K562 (cell line): ENCODE measurements around the gene IFNA6.

Experiments used
- CHD1 ChIP-seq: fragments of 200-600 bp; sonication (generic); IDR thresholded peaks from one replicate; pipeline ENCODE4 v1.6.1; 2012; ENCODE audit warnings: mild to moderate bottlenecking, moderate library complexity, low read length, inconsistent platforms
- GTF2A2 ChIP-seq: IDR thresholded peaks from 2 replicates; pipeline ENCODE4 v1.6.1; 2016; ENCODE audit warnings: mild to moderate bottlenecking, missing genetic modification characterization, missing compliant biosample characterization
- MLX ChIP-seq, 2 experiments: fragments of 450-650 bp in 1 of 2; sonication (generic) in 1 of 2; formaldehyde crosslinking; conservative IDR thresholded peaks; 2 replicates each; pipeline versions ENCODE4 v1.4.0 to v1.8.1; 2020 to 2022; ENCODE audit warnings: mild to moderate bottlenecking in 1 of 2, missing genetic modification reagents in 1 of 2
- MXI1 ChIP-seq: IDR thresholded peaks from 2 replicates; pipeline ENCODE4 v1.6.1; 2011; ENCODE audit warnings: low read depth, mild to moderate bottlenecking, improper control_type of control experiment, low read length
- MYC ChIP-seq, 2 experiments: fragments of 250-450 bp in 1 of 2; sonication (Bioruptor Pico) in 1 of 2; IDR thresholded peaks; 2 replicates each; pipeline versions ENCODE4 v1.5.1 to v1.6.1; 2012 to 2021; ENCODE audit warnings: low read depth in 2 of 2, borderline replicate concordance in 1 of 2, improper control_type of control experiment in 1 of 2, low read length in 1 of 2, mild to moderate bottlenecking in 1 of 2, moderate library complexity in 1 of 2
- RFX1 ChIP-seq: fragments of 450-650 bp; IDR thresholded peaks from 2 replicates; pipeline ENCODE4 v1.6.1; 2016; ENCODE audit warnings: mild to moderate bottlenecking, moderate library complexity
- RREB1 ChIP-seq: fragments of 250-450 bp; sonication (Bioruptor Pico); IDR thresholded peaks from 2 replicates; pipeline ENCODE4 v1.4.0; 2020
- SMARCA5 ChIP-seq: fragments of 450-650 bp; IDR thresholded peaks from 2 replicates; pipeline ENCODE4 v1.6.1; 2016
- TBP ChIP-seq: optimal IDR thresholded peaks from 2 replicates; pipeline ENCODE3; 2011; ENCODE audit warnings: low read depth, low read length, improper control_type of control experiment
- TCF7 ChIP-seq: sonication (generic); IDR thresholded peaks from 2 replicates; pipeline ENCODE4 v1.6.1; 2016; ENCODE audit warnings: antibody characterized with exemption, borderline replicate concordance
- TSHZ1 ChIP-seq: fragments of 250-450 bp; sonication (Bioruptor Pico); IDR thresholded peaks from 2 replicates; pipeline ENCODE4 v1.4.0; 2020; ENCODE audit warnings: mild to moderate bottlenecking, moderate library complexity
- TF ChIP-seq, protein P1 (sequence below), 3 experiments: IDR thresholded peaks in 2 of 3; conservative IDR thresholded peaks in 1 of 3; 2 replicates each; pipeline ENCODE4 v1.5.1; 2011 to 2012; ENCODE audit warnings: low read length in 3 of 3, mild to moderate bottlenecking in 3 of 3, control low read depth in 2 of 3, improper control_type of control experiment in 1 of 3, inconsistent platforms in 1 of 3, low read depth in 1 of 3, mixed read lengths in 1 of 3, moderate library complexity in 1 of 3; ENCODE audit not compliant: insufficient read depth in 2 of 3

- TF ChIP-seq, protein P1, sequence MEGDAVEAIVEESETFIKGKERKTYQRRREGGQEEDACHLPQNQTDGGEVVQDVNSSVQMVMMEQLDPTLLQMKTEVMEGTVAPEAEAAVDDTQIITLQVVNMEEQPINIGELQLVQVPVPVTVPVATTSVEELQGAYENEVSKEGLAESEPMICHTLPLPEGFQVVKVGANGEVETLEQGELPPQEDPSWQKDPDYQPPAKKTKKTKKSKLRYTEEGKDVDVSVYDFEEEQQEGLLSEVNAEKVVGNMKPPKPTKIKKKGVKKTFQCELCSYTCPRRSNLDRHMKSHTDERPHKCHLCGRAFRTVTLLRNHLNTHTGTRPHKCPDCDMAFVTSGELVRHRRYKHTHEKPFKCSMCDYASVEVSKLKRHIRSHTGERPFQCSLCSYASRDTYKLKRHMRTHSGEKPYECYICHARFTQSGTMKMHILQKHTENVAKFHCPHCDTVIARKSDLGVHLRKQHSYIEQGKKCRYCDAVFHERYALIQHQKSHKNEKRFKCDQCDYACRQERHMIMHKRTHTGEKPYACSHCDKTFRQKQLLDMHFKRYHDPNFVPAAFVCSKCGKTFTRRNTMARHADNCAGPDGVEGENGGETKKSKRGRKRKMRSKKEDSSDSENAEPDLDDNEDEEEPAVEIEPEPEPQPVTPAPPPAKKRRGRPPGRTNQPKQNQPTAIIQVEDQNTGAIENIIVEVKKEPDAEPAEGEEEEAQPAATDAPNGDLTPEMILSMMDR (IDR thresholded peaks at IDR 0.05 in 2 of 3, conservative IDR thresholded peaks at IDR 0.05 in 1 of 3; ENCODE audit: insufficient read depth in 2 of 3, low read depth in 1 of 3, low read length in 3 of 3): no peak
- TF ChIP-seq CHD1 (no peak), MLX (CRISPR knock-in tag; conservative IDR thresholded peaks at IDR 0.05) (no peak), RFX1 (no peak), RREB1 (CRISPR knock-in tag) (no peak), TCF7 (no peak), GTF2A2 (tag) (no peak), MXI1 (no peak), MYC (IDR thresholded peaks at IDR 0.05; ENCODE audit: low read depth, low read length) (no peak), MYC (CRISPR knock-in tag; IDR thresholded peaks at IDR 0.05; ENCODE audit: borderline replicate concordance, low read depth) (no peak), TSHZ1 (CRISPR knock-in tag) (no peak), SMARCA5 (no peak), TBP (no peak)
These were observed 36.5 kb downstream of the IFNA6 start for GRCh38 chr9:21314152-21314551.
